Measurements from ENCODE around the gene GPR179.

- TF ChIP-seq EZH2phosphoT487 (IDR thresholded peaks at IDR 0.05; ENCODE audit: insufficient read depth, low read depth), result no peak
- TF ChIP-seq EZH2 (IDR thresholded peaks at IDR 0.05; ENCODE audit: insufficient read depth, poor library complexity, severe bottlenecking), result no peak
Observed at GRCh38 chr17:38357486-38358123, 13.8 kb upstream of the GPR179 start.

Data from GM23248 (cell line).